Activated CD4-positive, CD25-positive, alpha-beta regulatory T cell treated with anti-CD3 and anti-CD28 coated beads, Interleukin-2, amount 50 U/mL, for 72 hours (primary cell): Measurements from ENCODE around the gene IGFL1.
"Not testable (repeated sequence)": the region's sequence is repeated elsewhere in the genome, so short reads cannot be mapped to it uniquely, and the experiment has no call there.

Experiments
- DNase-seq: peaks from one replicate; pipeline ENCODE4 v3.0.0; 2021

Gene IGFL1

GRCh38 chr19:46202872-46203860 lies 26.4 kb upstream of the IGFL1 start:
- no peak for DNase-seq

- DNase-seq = no peak
Measured at GRCh38 chr19:46204008-46204407, 25.5 kb upstream of the IGFL1 start.

- no peak for DNase-seq
Measured at GRCh38 chr19:46205183-46205984, 24.2 kb upstream of the IGFL1 start.

GRCh38 chr19:46206176-46206575 lies 23.4 kb upstream of the IGFL1 start:
- no peak for DNase-seq

GRCh38 chr19:46206682-46207081 lies 22.9 kb upstream of the IGFL1 start:
- no peak for DNase-seq

- DNase-seq = not testable (repeated sequence)
Measured at GRCh38 chr19:46207858-46208257, 21.7 kb upstream of the IGFL1 start.

- no peak for DNase-seq
Measured at GRCh38 chr19:46209051-46209450, 20.5 kb upstream of the IGFL1 start.

- DNase-seq = no peak
Measured at GRCh38 chr19:46209472-46209871, 20.1 kb upstream of the IGFL1 start.

- DNase-seq = no peak
Measured at GRCh38 chr19:46210669-46211068, 18.9 kb upstream of the IGFL1 start.

GRCh38 chr19:46211201-46211881 lies 18.2 kb upstream of the IGFL1 start:
- DNase-seq = no peak

GRCh38 chr19:46212592-46212991 lies 16.9 kb upstream of the IGFL1 start:
- DNase-seq = not testable (repeated sequence)

GRCh38 chr19:46213156-46213555 lies 16.4 kb upstream of the IGFL1 start:
- no peak for DNase-seq

- no peak for DNase-seq
Measured at GRCh38 chr19:46213806-46214205, 15.7 kb upstream of the IGFL1 start.

- no peak for DNase-seq
Measured at GRCh38 chr19:46216612-46217011, 12.9 kb upstream of the IGFL1 start.

- no peak for DNase-seq
Measured at GRCh38 chr19:46217476-46217875, 12.1 kb upstream of the IGFL1 start.

- peak; percentile 36 for DNase-seq
Measured at GRCh38 chr19:46218160-46218559, 11.4 kb upstream of the IGFL1 start.

- DNase-seq = peak; percentile 3
Measured at GRCh38 chr19:46220038-46220615, 9.4 kb upstream of the IGFL1 start.

GRCh38 chr19:46221152-46221551 lies 8.4 kb upstream of the IGFL1 start:
- peak; percentile 9 for DNase-seq

GRCh38 chr19:46221981-46222610 lies 7.4 kb upstream of the IGFL1 start:
- DNase-seq = peak; percentile 21

GRCh38 chr19:46223787-46224186 lies 5.8 kb upstream of the IGFL1 start:
- DNase-seq = not testable (repeated sequence)

GRCh38 chr19:46224773-46225172 lies 4.8 kb upstream of the IGFL1 start:
- peak; percentile 21 for DNase-seq

- DNase-seq = no peak
Measured at GRCh38 chr19:46225558-46226004, 4.0 kb upstream of the IGFL1 start.
